GM12878 (cell line): ENCODE results near the gene KRTAP29-1. TPM values are rescaled to one million over a fixed set of nuclear protein-coding genes. Genes with fewer than 3 reads are reported as not detected.

Experiments used
- ATAC-seq: fragments of 200-7000 bp; cut with Tn5 transposase; 3 replicates; pipeline ENCODE4 v1.9.1; 2020; ENCODE audit warnings: mild to moderate bottlenecking, moderate library complexity
- BruUV-seq: library from RNA; stranded (reverse); fragments of 400-500 nt; replicated peaks from 2 replicates; lab custom pipeline; 2021; lab: Mats Ljungman, UMichigan
- CTCF ChIA-PET: fragments of 300-600 bp; sonication (Branson Sonifier 250); formaldehyde crosslinking; extraction: SDS; loops from one replicate; lab custom pipeline; 2021; ENCODE audit warnings: inconsistent platforms; lab: Yijun Ruan, JAX
- POLR2A ChIA-PET: fragments of 350-600 bp; formaldehyde crosslinking; extraction: SDS; loops from one replicate; lab custom pipeline; 2021; ENCODE audit warnings: inconsistent platforms; lab: Charles Lee
- RAD21 ChIA-PET: fragments of 300-600 bp; sonication (Branson Sonifier 250); formaldehyde crosslinking; loops from one replicate; lab custom pipeline; 2023; ENCODE audit warnings: antibody characterized with exemption; ENCODE audit not compliant: unreplicated experiment; lab: Charles Lee
- SMC1A ChIA-PET: fragments of 300-600 bp; sonication (Branson Sonifier 250); formaldehyde crosslinking; loops from one replicate; lab custom pipeline; 2023; ENCODE audit not compliant: unreplicated experiment, uncharacterized antibody; lab: Charles Lee
- DNase-seq: peaks from one replicate; pipeline ENCODE4 v3.0.0-alpha.2; 2011; ENCODE audit warnings: low read depth, low spot score
- FAIRE-seq: peaks from 3 replicates; lab custom pipeline; 2011; peaks lifted over from hg19 to GRCh38; lab: Jason Lieb, UNC
- H2AFZ ChIP-seq: 2 replicates; pipeline ENCODE4 v1.6.0; 2011; ENCODE audit warnings: low read depth, low read length, control low read depth; ENCODE audit not compliant: control insufficient read depth
- H3K27ac ChIP-seq: 2 replicates; pipeline ENCODE4 v1.5.1; 2011; ENCODE audit warnings: control low read depth; ENCODE audit not compliant: control insufficient read depth, insufficient read depth
- H3K27me3 ChIP-seq, 2 experiments: replicated peaks in 1 of 2; 2 replicates each; pipeline versions ENCODE4 v1.6.0 to v1.6.1; 2011; ENCODE audit warnings: low read length in 1 of 2; ENCODE audit not compliant: control insufficient read depth in 2 of 2, insufficient read depth in 2 of 2
- H3K36me3 ChIP-seq, 2 experiments: 2 replicates each; pipeline ENCODE4 v1.5.1; 2011; ENCODE audit warnings: low read length in 1 of 2; ENCODE audit not compliant: control insufficient read depth in 2 of 2, insufficient read depth in 2 of 2
- H3K4me1 ChIP-seq: 2 replicates; pipeline ENCODE4 v1.6.1; 2011; ENCODE audit warnings: mild to moderate bottlenecking, low read length, moderate library complexity, mixed read lengths; ENCODE audit not compliant: control insufficient read depth, insufficient read depth
- H3K4me2 ChIP-seq: 2 replicates; pipeline ENCODE4 v1.6.0; 2011; ENCODE audit warnings: control low read depth; ENCODE audit not compliant: control insufficient read depth, insufficient read depth
- H3K4me3 ChIP-seq: fragments of 200-600 bp; sonication (generic); 2 replicates; pipeline ENCODE4 v1.5.1; 2016
- H3K79me2 ChIP-seq: 2 replicates; pipeline ENCODE4 v1.6.0; 2011; ENCODE audit warnings: low read length; ENCODE audit not compliant: control insufficient read depth, insufficient read depth
- H3K9ac ChIP-seq: 2 replicates; pipeline ENCODE4 v1.8.0; 2011; ENCODE audit warnings: low read length, control low read depth, mixed read lengths; ENCODE audit not compliant: control insufficient read depth, insufficient read depth
- H3K9me3 ChIP-seq: replicated peaks from 3 replicates; pipeline ENCODE4 v1.5.1; 2011; ENCODE audit warnings: mild to moderate bottlenecking, low read length; ENCODE audit not compliant: control insufficient read depth, insufficient read depth
- H4K20me1 ChIP-seq: 2 replicates; pipeline ENCODE4 v1.6.0; 2011; ENCODE audit not compliant: control insufficient read depth, insufficient read depth
- ATF2 ChIP-seq: IDR thresholded peaks from 2 replicates; pipeline ENCODE4 v1.6.1; 2012; ENCODE audit warnings: low read length, inconsistent platforms
- BRCA1 ChIP-seq: IDR thresholded peaks from 2 replicates; pipeline ENCODE4 v1.6.1; 2011; ENCODE audit warnings: low read depth, low read length, improper control_type of control experiment
- HSF1 ChIP-seq: fragments of 150-350 bp; IDR thresholded peaks from 2 replicates; pipeline ENCODE4 v1.6.1; 2014; ENCODE audit warnings: mild to moderate bottlenecking, low read depth, low read length
- KDM1A ChIP-seq: fragments of 200-600 bp; sonication (generic); IDR thresholded peaks from 2 replicates; pipeline ENCODE4 v1.6.1; 2016; ENCODE audit warnings: borderline replicate concordance
- LARP7 ChIP-seq: fragments of 450-650 bp; IDR thresholded peaks from 2 replicates; pipeline ENCODE4 v1.6.1; 2017; ENCODE audit warnings: mild to moderate bottlenecking
- NBN ChIP-seq: fragments of 450-650 bp; IDR thresholded peaks from 2 replicates; pipeline ENCODE4 v1.6.1; 2016
- NFYA ChIP-seq: IDR thresholded peaks from 2 replicates; pipeline ENCODE4 v1.6.1; 2011; ENCODE audit warnings: low read depth, mild to moderate bottlenecking, low read length, improper control_type of control experiment, borderline replicate concordance
- PML ChIP-seq: IDR thresholded peaks from 2 replicates; pipeline ENCODE4 v1.6.1; 2012; ENCODE audit warnings: low read length, inconsistent platforms
- RB1 ChIP-seq: fragments of 450-650 bp; formaldehyde crosslinking; IDR thresholded peaks from 2 replicates; pipeline ENCODE4 v1.6.1; 2017; ENCODE audit warnings: mild to moderate bottlenecking, borderline replicate concordance
- STAT1 ChIP-seq: fragments of 450-650 bp; conservative IDR thresholded peaks from 2 replicates; pipeline ENCODE4 v1.6.1; 2014; ENCODE audit warnings: antibody characterized with exemption, mild to moderate bottlenecking
- SUPT20H ChIP-seq: IDR thresholded peaks from 2 replicates; pipeline ENCODE4 v1.6.1; 2011; ENCODE audit warnings: low read depth, mild to moderate bottlenecking, low read length, moderate library complexity, borderline replicate concordance; ENCODE audit not compliant: control insufficient read depth
- TAF1 ChIP-seq: IDR thresholded peaks from 2 replicates; pipeline ENCODE4 v1.6.1; 2011; ENCODE audit warnings: mild to moderate bottlenecking, low read depth, low read length, borderline replicate concordance
- TCF12 ChIP-seq: IDR thresholded peaks from 2 replicates; pipeline ENCODE4 v1.6.1; 2011; ENCODE audit warnings: low read depth, mild to moderate bottlenecking, low read length
- USF2 ChIP-seq: IDR thresholded peaks from 2 replicates; pipeline ENCODE4 v1.6.1; 2011; ENCODE audit warnings: low read depth, low read length, improper control_type of control experiment, borderline replicate concordance
- ZBTB4 ChIP-seq: fragments of 450-650 bp; formaldehyde crosslinking; IDR thresholded peaks from 2 replicates; pipeline ENCODE4 v1.4.0; 2022; ENCODE audit warnings: mild to moderate bottlenecking, moderate library complexity
- ZNF207 ChIP-seq: fragments of 450-650 bp; IDR thresholded peaks from 2 replicates; pipeline ENCODE4 v1.6.1; 2014; ENCODE audit warnings: antibody characterized with exemption, mild to moderate bottlenecking, borderline replicate concordance
- ZNF274 ChIP-seq: IDR thresholded peaks from one replicate; pipeline ENCODE4 v1.8.0; 2011; ENCODE audit not compliant: insufficient read length, insufficient read depth
- whole genome bisulfite sequencing: methylation state at CpG from one replicate; pipeline ENCODE4 v1.1.6; 2016; ENCODE audit warnings: low lambda C conversion rate; ENCODE audit not compliant: insufficient replicate concordance, insufficient coverage; ENCODE audit errors: missing lambda C conversion rate; 5-methylcytosine and 5-hydroxymethylcytosine counted together
- in situ Hi-C: fragments of 300-500 bp; cut with MboI; formaldehyde crosslinking; loops from 9 replicates; pipeline ENCODE4 v1.14.3; 2018; ENCODE audit warnings: mixed read lengths
- intact Hi-C: fragments of 100-400 bp; cut with micrococcal nuclease; formaldehyde crosslinking; loops from one replicate; pipeline ENCODE4 v1.14.2; 2022; ENCODE audit not compliant: unreplicated experiment
- polyA plus RNA-seq, 11 experiments: library from polyadenylated mRNA; depleted of rRNA in 4 of 11; unstranded in 6 of 11; stranded (reverse) in 5 of 11; fragments of >200 nt; fragmentation: Nextera tagmentation in 4 of 11; fragmentation: Illumina TruSeq in 1 of 11; extraction: Ambion mirVana in 4 of 11; extraction: Trizol in 1 of 11; gene quantifications; 1 replicate in 1 of 11; 2 replicates in 10 of 11; pipeline versions ENCODE4 v1.2.1 to v1.2.3, GENCODE V29; 2011 to 2016; ENCODE audit warnings: inconsistent platforms in 2 of 11, missing spikeins in 2 of 11, low read depth in 1 of 11
- total RNA-seq, 4 experiments: library from RNA; depleted of rRNA in 3 of 4; stranded (reverse); fragments of >200 nt in 3 of 4; fragmentation: Illumina TruSeq in 1 of 4; extraction: Trizol in 1 of 4; gene quantifications; 2 replicates each; pipeline versions ENCODE4 v1.2.1 to v1.2.3, GENCODE V29; 2013 to 2021

KRTAP29-1 gene
- total and polyA plus RNA-seq, 10 of the 15 experiments (the other 5 are each of a cell fraction or from before 2014, with no cell fraction given) = 1.9 TPM; not detected in 9

GRCh38 chr17:41307647-41308046 lies 5.0 kb upstream of the KRTAP29-1 start (continued):
- no peak for TF ChIP-seq LARP7
- TF ChIP-seq RB1 = no peak
- no peak for TF ChIP-seq ZNF207
- TF ChIP-seq TAF1 = no peak
- no peak for TF ChIP-seq ZNF274

- DNase-seq (no peak), FAIRE-seq (no peak), ATAC-seq (no peak)
- Histone ChIP-seq H3K79me2 (no peaks in the 10 kb centered on the region), H3K4me1 (no peaks in the 10 kb centered on the region; the same call in 1 of the 2 replicates), H3K4me3 (no peak overlapping the region), H3K9ac (no peak overlapping the region), H3K27me3 (peaks cover 3 to 6% of the 10 kb centered on the region in 2 experiments; a peak in 2 of 4 replicates), H3K9me3 (no peaks in the 10 kb centered on the region; the same call in 2 of the 3 replicates), H2AFZ (no peak overlapping the region), H3K4me2 (no peak overlapping the region), H3K27ac (no peak overlapping the region), H4K20me1 (no peaks in the 10 kb centered on the region), H3K36me3 (no peaks in the 10 kb centered on the region)
- CTCF ChIA-PET = no interaction called here
- in situ Hi-C loops (no loop called here), intact Hi-C loops (no loop called here)
- SMC1A ChIA-PET = interaction anchor here (0.5 kb wide), 1 partner anchor 18 kb away, joined by 3 read pairs; no protein-coding TSS in a partner anchor
- RAD21 ChIA-PET = no interaction called here
- BruUV-seq = no TSS peak
- 57% methylated on average over 12 of the region's 12 CpGs for WGBS
- POLR2A ChIA-PET = no interaction called here
- no peak for TF ChIP-seq TCF12
- no peak for TF ChIP-seq ATF2
- TF ChIP-seq NFYA = no peak
- no peak for TF ChIP-seq BRCA1
- TF ChIP-seq NBN = no peak
- no peak for TF ChIP-seq ZBTB4 (CRISPR knock-in tag)
- no peak for TF ChIP-seq HSF1
- no peak for TF ChIP-seq SUPT20H
- TF ChIP-seq USF2 = no peak
- no peak for TF ChIP-seq PML
- no peak for TF ChIP-seq KDM1A
- no peak for TF ChIP-seq STAT1
Observed at GRCh38 chr17:41304091-41304490, 1.4 kb upstream of the KRTAP29-1 start.
